Lower leg skin (tissue), 3 donors: ENCODE measurements around the gene MAD1L1.

ENCODE experiments used
- CTCF ChIP-seq, 3 donors: fragments of 450-650 bp; IDR thresholded peaks; one replicate each; pipeline ENCODE4 v1.5.1; 2016; ENCODE audit warnings: antibody characterized with exemption in 3 of 3, mild to moderate bottlenecking in 3 of 3, moderate library complexity in 2 of 3
- POLR2A ChIP-seq, 2 donors: fragments of 450-650 bp; IDR thresholded peaks; one replicate each; pipeline ENCODE4 v1.6.1; 2016 to 2017; ENCODE audit warnings: antibody characterized with exemption in 2 of 2, mild to moderate bottlenecking in 1 of 2, moderate library complexity in 1 of 2

GRCh38 chr7:1985936-1986335, 246.8 kb downstream of the MAD1L1 start:
- TF ChIP-seq POLR2A (IDR thresholded peaks at IDR 0.05): no peak
- no peak for TF ChIP-seq CTCF (IDR thresholded peaks at IDR 0.05)
